Measurements from ENCODE around the gene NAV3.

The NAV3 gene

DNA sequence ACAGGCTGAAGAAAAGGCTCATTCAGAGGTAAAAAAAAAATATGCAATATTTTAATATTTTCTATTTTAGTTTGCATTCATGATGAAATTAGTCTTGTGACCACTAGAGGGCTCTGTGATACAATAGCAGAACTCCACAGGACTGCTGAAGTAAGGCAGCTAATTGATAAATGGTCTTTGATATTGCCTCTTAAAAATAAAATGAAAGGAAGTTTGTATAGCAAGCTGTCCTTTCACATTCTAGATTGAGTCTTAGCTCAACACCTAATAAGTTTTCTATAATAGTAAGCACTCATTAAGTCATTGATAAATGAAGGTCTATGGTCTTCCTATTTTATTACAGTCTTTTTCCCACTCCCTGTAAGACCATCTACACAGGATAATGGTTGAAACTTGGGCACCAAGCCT is 315.7 kb downstream of the NAV3 start:
- peak; percentile 68 for TF ChIP-seq CTCF (IDR thresholded peaks at IDR 0.05; ENCODE audit: low read depth, low read length)
- peak; percentile 5 for DNase-seq (ENCODE audit: extremely low read depth, low read depth)

- no peak for DNase-seq (ENCODE audit: extremely low read depth, low read depth)
- no peak for TF ChIP-seq CTCF (IDR thresholded peaks at IDR 0.05; ENCODE audit: low read depth, low read length)
Measured at GRCh38 chr12:78149459-78149858, 318.8 kb downstream of the NAV3 start.

DNA sequence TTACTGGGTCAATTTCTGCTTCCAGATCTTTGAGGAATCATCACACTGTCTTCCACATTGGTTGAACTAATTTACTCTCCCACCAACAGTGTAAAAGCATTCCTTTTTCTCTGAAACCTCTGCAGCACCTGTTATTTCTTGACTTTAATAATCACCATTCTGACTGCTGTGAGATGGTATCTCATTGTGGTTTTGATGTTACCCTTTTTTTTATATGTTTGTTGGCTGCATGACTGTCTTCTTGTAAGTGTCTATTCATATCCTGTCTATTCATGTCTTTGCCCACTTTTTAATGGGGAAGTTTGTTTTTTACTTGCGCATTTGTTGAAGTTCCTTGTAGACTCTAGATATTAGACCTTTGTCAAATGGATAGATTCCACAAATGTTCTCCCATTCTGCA is 324.9 kb downstream of the NAV3 start:
- TF ChIP-seq CTCF (IDR thresholded peaks at IDR 0.05; ENCODE audit: low read depth, low read length) = no peak
- no peak for DNase-seq (ENCODE audit: extremely low read depth, low read depth)

GRCh38 chr12:78156751-78157150 is 326.1 kb downstream of the NAV3 start:
- TF ChIP-seq CTCF (IDR thresholded peaks at IDR 0.05; ENCODE audit: low read depth, low read length) = no peak
- DNase-seq (ENCODE audit: extremely low read depth, low read depth) = no peak

GRCh38 chr12:78157199-78157598 is 326.5 kb downstream of the NAV3 start:
- no peak for DNase-seq (ENCODE audit: extremely low read depth, low read depth)
- no peak for TF ChIP-seq CTCF (IDR thresholded peaks at IDR 0.05; ENCODE audit: low read depth, low read length)

DNA sequence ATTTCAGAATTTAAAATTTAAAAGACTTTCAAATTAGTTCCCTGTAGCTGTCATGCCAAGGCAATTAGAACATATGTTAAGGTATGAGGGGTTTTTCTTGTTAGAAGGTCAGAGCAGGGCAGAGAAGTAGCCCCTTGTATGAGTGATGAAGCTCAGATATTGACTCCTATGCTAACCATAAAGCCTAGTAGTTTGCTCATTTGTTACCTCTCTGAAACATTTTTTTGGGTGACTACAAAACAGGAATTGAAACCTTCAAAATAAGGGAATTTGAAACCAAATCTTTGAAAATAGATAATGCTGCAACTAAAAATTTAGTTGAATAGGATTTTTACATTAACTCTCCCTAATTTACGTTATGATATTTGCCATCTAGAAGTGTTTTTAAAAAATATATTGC is 333.5 kb downstream of the NAV3 start:
- no peak for TF ChIP-seq CTCF (IDR thresholded peaks at IDR 0.05; ENCODE audit: low read depth, low read length)
- no peak for DNase-seq (ENCODE audit: extremely low read depth, low read depth)

DNA sequence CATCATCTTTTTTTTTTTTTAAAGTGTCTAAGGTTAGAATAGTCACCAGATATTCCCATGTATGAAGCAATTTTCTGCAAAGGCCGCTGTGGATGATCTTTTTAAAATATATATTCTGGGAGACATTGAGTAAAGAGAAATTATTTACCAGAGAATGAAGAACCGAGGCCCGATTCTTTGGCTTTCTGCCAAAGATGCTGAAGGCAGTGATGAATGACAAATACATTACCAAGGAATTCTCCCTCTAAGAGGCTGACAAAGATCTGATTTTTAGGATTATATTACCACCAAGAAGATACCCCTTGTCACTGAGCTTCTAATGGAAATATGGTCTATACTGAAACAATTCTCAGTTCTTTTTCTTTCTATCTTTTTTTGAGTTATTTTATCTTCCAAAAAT is 336.8 kb downstream of the NAV3 start:
- no peak for DNase-seq (ENCODE audit: extremely low read depth, low read depth)

More for the DNA sequence above, 336.8 kb downstream of the NAV3 start:
- no peak for TF ChIP-seq CTCF (IDR thresholded peaks at IDR 0.05; ENCODE audit: low read depth, low read length)
